Measurements from ENCODE around the gene CLIC6.

DNA sequence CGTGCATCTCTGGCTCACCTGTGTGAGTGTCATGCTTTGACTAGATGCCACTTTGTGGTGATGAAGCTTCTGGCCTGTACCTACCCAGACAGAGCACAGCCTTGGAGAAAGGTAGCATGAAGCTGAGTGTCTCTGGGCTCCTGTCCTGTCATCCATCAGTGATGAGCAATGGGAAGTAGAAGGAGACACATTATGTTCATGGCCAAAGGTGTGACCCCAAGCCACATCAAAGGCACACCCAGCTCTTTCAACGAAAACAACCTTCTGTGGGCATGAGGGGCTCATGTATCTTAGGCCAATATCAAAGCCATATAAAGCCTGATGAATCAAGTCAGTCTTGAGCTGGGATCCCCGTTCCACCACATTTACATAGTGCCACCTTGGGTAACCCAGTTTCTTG, 1.0 kb upstream of the CLIC6 start:
- TF ChIP-seq, protein P1, sequence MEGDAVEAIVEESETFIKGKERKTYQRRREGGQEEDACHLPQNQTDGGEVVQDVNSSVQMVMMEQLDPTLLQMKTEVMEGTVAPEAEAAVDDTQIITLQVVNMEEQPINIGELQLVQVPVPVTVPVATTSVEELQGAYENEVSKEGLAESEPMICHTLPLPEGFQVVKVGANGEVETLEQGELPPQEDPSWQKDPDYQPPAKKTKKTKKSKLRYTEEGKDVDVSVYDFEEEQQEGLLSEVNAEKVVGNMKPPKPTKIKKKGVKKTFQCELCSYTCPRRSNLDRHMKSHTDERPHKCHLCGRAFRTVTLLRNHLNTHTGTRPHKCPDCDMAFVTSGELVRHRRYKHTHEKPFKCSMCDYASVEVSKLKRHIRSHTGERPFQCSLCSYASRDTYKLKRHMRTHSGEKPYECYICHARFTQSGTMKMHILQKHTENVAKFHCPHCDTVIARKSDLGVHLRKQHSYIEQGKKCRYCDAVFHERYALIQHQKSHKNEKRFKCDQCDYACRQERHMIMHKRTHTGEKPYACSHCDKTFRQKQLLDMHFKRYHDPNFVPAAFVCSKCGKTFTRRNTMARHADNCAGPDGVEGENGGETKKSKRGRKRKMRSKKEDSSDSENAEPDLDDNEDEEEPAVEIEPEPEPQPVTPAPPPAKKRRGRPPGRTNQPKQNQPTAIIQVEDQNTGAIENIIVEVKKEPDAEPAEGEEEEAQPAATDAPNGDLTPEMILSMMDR (IDR thresholded peaks at IDR 0.05 in 4 of 5, conservative IDR thresholded peaks at IDR 0.05 in 1 of 5): no peak
- TF ChIP-seq POLR2A (IDR thresholded peaks at IDR 0.05): no peak

Measured in gastrocnemius medialis (tissue), 4 donors.